NCI-H526 (cell line): ENCODE measurements around the gene NXPE2.
"Not testable (repeated sequence)": the region's sequence is repeated elsewhere in the genome, so short reads cannot be mapped to it uniquely, and the experiment has no call there.

Experiments used
- DNase-seq, 2 experiments: peaks; one replicate each; lab custom pipeline; 2025; lab: John Stamatoyannopoulos, UW

NXPE2 gene

GRCh38 chr11:114678125-114679036, at the start of gene NXPE2:
Gene NXPE2 (plus strand): TSS chr11:114678527. CDS start chr11:114678576, 49 bp downstream.
- DNase-seq, result no peak

DNA sequence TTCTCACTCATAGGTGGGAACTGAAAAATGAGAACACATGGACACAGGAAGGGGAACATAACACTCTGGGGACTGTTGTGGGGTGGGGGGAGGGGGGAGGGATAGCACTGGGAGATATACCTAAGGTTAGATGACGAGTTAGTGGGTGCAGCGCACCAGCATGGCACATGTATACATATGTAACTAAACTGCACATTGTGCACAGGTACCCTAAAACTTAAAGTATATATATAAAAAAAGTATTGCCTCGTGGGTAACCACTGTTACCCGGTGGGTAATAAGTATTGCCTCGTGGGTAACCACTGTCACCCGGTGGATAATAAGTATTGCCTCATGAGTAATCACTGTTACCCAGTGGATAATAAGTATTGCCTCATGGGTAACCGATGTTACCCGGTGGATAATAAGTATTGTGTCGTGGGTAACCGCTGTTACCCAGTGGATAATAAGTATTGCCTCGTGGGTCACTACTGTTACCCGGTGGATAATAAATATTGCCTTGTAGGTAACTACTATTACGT, 46.8 kb upstream of the NXPE2 start:
- DNase-seq, result not testable (repeated sequence)

- DNase-seq, result peak in 1 of 2 experiments; percentile 16
Measured at GRCh38 chr11:114639440-114639839, 38.9 kb upstream of the NXPE2 start.

- no peak for DNase-seq
Measured at GRCh38 chr11:114650661-114651060, 27.7 kb upstream of the NXPE2 start.

GRCh38 chr11:114651145-114651718, 27.1 kb upstream of the NXPE2 start:
- no peak for DNase-seq

DNA sequence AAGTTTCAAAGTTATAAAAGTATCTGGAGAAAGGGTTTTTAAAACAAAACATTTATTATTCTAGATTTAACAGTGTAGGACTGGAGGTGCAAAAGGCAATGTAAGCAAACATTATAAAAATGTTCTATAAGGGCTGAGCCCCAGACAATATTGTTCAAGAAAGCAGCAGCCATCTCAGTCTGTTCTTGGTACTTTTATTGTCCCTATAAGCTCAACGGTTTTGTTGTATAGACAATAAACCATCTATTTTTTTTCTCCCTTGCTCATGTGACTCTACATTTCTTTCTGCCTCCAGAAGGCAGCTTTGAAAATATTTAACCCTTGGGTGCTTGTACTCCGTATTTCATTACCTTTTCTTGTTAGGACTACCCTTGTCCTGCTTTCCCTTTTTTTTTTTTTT, 25.2 kb upstream of the NXPE2 start:
- DNase-seq, result no peak

GRCh38 chr11:114664641-114665040, 13.7 kb upstream of the NXPE2 start:
- DNase-seq, result no peak

- no peak for DNase-seq
Measured at GRCh38 chr11:114666760-114667159, 11.6 kb upstream of the NXPE2 start.

- no peak for DNase-seq
Measured at GRCh38 chr11:114668109-114668508, 10.2 kb upstream of the NXPE2 start.

DNA sequence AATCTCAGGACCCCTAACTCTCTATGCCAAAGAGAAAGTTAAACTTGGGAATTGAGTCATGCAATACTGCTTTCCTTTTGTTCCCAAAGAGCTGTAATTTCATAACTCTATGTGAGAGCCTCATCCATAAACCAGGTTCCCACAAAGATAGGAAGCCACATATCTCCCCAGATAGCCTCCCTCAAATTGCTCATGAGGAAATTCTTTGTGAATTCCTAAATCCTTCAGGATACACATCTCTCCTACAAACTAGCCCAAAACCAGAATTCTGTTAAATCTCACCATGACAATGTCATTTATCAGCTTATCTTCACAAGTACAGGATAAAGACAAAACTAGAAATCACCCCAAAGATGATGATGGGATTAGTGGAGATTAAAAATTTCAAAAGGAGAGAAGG, 4.7 kb upstream of the NXPE2 start:
- no peak for DNase-seq

DNA sequence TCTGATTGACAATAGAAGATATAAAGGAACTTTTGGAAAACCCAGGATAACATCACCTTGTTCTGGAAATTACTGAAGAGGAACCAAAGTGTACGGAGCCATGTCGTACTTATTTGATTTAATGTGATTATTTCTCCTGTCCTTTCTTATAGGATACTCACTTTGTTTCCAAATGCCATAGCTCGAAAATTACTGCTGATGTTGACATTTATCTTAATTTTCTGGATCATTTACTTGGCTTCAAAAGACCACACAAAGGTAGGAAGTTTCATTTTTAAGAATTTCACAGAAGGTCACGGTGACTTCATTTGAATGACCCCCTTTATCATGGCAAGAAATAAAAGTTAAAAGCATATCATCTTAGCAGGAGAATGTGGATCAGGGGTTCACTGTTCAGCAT, 1.2 kb downstream of the NXPE2 start:
- no peak for DNase-seq

GRCh38 chr11:114683007-114683406, 4.7 kb downstream of the NXPE2 start:
- DNase-seq, result no peak

DNA sequence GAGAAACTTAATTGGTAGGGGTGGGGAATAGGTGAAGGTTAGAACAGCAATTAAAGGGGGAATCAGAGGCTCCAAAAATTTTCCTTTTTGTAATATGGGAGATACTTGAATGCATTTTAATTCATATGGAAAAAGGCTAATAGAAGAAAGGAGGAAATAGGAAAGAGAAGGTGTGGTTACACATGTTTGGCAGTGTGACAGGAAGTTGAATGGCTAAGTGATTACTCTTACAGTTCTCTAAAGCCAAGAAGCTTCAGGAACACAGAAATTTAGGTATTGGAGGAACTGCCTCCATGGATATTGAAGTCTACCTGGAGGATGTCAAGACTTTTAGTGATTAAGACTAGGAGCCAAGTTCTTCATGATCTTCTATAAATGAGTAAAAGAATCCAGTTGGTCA, 6.3 kb downstream of the NXPE2 start:
- DNase-seq, result no peak

DNA sequence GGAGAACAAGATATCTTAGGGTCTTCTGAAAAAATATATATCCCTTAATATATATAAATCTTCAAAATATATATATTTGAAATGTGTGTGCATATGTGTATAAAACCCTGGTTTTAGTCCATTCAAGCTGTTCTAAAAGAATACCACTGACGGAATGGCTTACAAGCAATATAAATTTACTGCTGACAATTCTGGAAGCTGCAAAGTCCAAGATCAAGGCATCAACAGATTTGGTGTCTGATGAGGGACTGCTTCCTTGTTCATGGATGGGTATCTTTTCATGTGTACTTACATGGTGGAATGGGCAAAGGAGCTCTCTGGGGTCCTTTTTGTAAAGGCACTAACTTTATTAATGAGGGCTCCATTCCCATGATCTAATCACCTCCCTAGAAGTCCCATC, 6.8 kb downstream of the NXPE2 start:
- DNase-seq, result no peak

DNA sequence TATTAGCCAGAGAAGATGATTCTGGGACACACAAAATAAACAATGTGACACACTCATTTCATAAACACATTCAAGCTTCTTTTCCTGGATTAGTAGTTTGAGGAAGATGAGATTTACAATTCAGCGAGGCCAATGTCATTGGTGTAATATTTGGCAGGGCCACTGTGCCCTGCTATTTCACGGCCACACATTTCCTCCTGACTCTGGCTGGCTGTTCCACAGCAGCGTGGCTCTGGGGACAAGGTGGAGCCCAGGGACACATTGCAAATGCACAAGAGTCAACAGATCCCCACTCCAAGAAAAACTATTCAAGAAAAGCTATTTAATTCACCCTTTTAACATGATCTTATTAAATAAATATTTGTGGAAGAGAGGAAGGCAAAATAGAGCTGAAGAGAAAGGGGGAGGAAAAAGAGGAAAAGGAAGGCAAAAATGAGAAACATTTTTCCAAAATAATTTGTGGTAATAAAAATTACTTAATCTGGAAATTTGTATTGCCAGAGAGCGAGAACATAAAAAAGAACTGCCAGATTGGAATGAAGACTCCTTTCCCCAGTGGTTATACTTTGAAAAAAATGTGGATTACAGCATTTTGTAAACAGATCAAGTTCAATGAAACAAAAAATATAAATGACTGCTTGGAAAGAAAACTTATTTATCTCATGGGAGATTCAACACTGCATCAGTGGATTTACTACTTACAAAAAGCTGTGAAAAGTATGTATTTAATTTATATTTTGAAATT, 27.1 kb downstream of the NXPE2 start:
- DNase-seq, result no peak

GRCh38 chr11:114709960-114710359, 31.6 kb downstream of the NXPE2 start:
- no peak for DNase-seq

DNA sequence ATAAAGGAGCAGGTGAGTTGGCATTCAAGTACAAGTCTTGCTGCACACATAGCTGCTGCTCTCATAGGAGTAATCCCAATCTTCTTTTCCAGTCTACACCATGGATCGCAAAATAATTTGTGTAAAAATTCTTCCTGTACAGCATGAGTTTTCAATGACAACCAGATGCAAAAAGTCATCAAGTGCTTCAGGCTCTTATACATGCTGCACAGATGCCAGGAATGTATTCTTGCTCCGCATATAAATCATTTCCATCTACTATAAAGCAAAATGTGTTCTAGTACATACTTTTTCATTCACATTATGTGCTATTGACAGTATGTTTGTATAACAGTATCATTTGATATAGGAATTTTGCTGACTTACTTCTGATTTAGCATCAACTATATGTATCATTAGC, 35.4 kb downstream of the NXPE2 start:
- DNase-seq, result no peak

GRCh38 chr11:114719562-114719961, 41.2 kb downstream of the NXPE2 start:
- no peak for DNase-seq

DNA sequence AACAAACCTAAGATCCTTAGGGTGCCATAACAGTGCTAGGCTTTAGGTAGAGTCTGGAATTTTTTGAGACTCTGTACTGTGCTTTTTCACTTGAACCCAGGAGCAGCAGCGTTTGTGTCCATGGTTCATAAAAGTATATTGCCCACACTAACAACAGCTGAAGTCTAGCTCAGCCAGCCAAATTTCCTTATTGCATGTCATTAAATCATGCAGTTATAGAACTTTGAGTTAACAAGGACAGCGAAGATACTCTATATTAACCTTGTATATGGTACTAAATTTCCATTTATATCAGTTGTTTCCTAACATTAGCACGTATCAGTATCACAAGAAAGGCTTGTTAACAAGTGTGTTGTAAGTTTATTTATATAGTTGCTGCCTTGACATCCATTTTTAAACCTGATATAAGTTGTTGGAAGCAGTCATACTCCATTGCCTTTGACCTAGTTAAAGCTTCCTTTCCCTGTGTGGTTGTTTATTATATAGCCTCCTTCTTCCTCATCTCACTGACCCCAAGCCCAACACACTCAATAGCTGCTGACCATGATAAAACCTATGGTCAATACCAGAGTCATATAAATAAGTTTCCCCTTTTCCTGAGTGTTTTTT, 46.7 kb downstream of the NXPE2 start:
- no peak for DNase-seq

DNA sequence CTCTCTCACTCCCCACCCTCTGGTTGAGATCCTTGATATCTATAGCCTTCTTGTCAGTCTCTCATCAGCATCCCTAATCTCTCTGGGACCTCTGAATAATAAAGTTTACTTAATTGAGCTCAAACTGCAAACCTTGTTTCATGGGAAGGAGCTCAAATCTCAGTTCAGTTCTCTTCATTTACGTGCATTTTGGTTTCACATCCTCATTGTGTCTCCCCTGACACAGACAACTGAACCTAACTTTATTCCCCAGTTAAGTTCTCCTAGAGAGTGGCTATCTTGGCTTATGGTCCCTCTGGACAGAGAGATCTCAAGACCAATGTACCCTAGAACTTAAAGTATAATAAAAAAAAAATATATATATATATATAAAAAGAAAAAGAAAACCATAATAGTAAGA, 47.3 kb downstream of the NXPE2 start:
- DNase-seq, result no peak

DNA sequence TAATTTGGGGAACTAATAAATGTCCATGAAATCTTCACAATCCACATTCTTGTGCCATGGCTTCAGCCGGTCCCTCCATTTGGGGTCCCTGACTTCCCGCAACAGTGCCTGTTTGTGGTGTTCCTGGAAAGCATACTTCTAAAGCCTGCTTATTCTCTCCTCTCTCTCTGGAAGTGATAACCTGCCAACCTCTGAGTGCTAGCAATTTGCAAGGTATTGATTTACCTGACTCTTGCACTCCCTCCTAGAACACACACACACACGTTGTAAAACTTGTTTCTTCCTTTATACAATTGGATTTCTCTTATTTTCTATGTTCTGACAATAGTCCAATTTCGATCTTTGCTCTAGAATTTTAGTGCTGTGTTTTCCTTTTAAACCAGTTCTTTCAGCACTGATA, 58.5 kb downstream of the NXPE2 start:
- DNase-seq, result no peak

DNA sequence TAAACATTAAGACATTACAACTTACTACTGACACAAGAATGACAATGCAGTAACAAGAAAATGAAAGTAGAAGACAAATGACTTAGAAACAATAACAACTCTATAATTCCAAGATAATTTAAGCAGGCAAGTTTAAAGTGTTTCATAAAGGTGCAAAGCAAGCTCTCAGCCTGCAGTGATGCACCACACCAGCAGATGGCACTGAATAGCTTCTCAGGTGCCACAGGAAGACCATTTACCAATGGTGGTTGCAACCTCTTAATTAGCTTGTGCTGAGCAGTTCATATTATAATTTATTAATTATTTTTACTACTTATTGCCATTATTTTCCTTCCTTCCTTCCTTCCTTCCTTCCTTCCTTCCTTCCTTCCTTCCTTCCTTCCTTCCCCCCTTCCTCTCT, 60.6 kb downstream of the NXPE2 start:
- DNase-seq, result peak; percentile 71 to 90
